ENCODE data around the gene SLC8A2. TPM values are rescaled to one million over a fixed set of nuclear protein-coding genes. Genes with fewer than 3 reads are reported as not detected.

The SLC8A2 gene
- total and polyA plus RNA-seq, 10 of the 15 experiments (the other 5 are each of a cell fraction or from before 2014, with no cell fraction given), result not detected

- TF ChIP-seq POU2F2 (IDR thresholded peaks at IDR 0.05; ENCODE audit: borderline replicate concordance, low read depth, low read length) (no peak), RAD21 (IDR thresholded peaks at IDR 0.05; ENCODE audit: insufficient read depth, low read depth, low read length) (no peak), ZNF207 (IDR thresholded peaks at IDR 0.05; ENCODE audit: borderline replicate concordance) (no peak), RELA (IDR thresholded peaks at IDR 0.05; ENCODE audit: borderline replicate concordance, partially characterized antibody) (no peak), USF1 (IDR thresholded peaks at IDR 0.05; ENCODE audit: borderline replicate concordance, extremely low read length, insufficient read depth, low read depth, low read length) (no peak), PML (IDR thresholded peaks at IDR 0.05; ENCODE audit: low read length) (no peak), SMARCA5 (IDR thresholded peaks at IDR 0.05) (no peak), RELB (IDR thresholded peaks at IDR 0.05; ENCODE audit: low read depth) (no peak), TARDBP (IDR thresholded peaks at IDR 0.05; ENCODE audit: borderline replicate concordance) (no peak), ETV6 (conservative IDR thresholded peaks at IDR 0.05 in 1 of 2, IDR thresholded peaks at IDR 0.05 in 1 of 2; ENCODE audit: borderline replicate concordance in 1 of 2, low read depth in 1 of 2) (no peak)
- intact Hi-C loops (cut with micrococcal nuclease; ENCODE audit: unreplicated experiment), result no loop called here
- peaks cover 4% of the 10 kb centered on the region; the same call in 1 of the 2 replicates for H3K4me1 ChIP-seq (ENCODE audit: control insufficient read depth, insufficient read depth, low read length)
- WGBS (ENCODE audit: insufficient coverage, insufficient replicate concordance, low lambda C conversion rate, missing lambda C conversion rate), result 100% methylated on average over 6 of the region's 6 CpGs
- RAD21 ChIA-PET (ENCODE audit: unreplicated experiment), result no interaction called here
- CTCF ChIA-PET, result no interaction called here
- in situ Hi-C loops (cut with MboI), result no loop called here
- SMC1A ChIA-PET (ENCODE audit: uncharacterized antibody, unreplicated experiment), result no interaction called here
- BruUV-seq (replicated peaks), result no TSS peak
- FAIRE-seq, result no peak
- H3K27me3 ChIP-seq (replicated peaks in 1 of 2; ENCODE audit: control insufficient read depth in 2 of 2, insufficient read depth in 2 of 2, low read length in 1 of 2), result no peaks in the 10 kb centered on the region
- H4K20me1 ChIP-seq (ENCODE audit: control insufficient read depth, insufficient read depth), result no peaks in the 10 kb centered on the region
- no peak overlapping the region for H3K27ac ChIP-seq (ENCODE audit: control insufficient read depth, insufficient read depth)
- no peak for ATAC-seq
- DNase-seq (ENCODE audit: low read depth, low spot score), result no peak
- H3K4me2 ChIP-seq (ENCODE audit: control insufficient read depth, insufficient read depth), result no peak overlapping the region
- H3K9ac ChIP-seq (ENCODE audit: control insufficient read depth, insufficient read depth, low read length), result no peak overlapping the region
- H3K9me3 ChIP-seq (replicated peaks; ENCODE audit: control insufficient read depth, insufficient read depth, low read length), result no peaks in the 10 kb centered on the region
- no peak overlapping the region for H3K4me3 ChIP-seq
- no peak overlapping the region for H2AFZ ChIP-seq (ENCODE audit: control insufficient read depth, low read depth, low read length)
- H3K79me2 ChIP-seq (ENCODE audit: control insufficient read depth, insufficient read depth, low read length), result no peaks in the 10 kb centered on the region
- peaks cover 5 to 30% of the 10 kb centered on the region in 2 experiments; a peak in 3 of 4 replicates for H3K36me3 ChIP-seq (ENCODE audit: control insufficient read depth in 2 of 2, insufficient read depth in 2 of 2, low read length in 1 of 2)
- POLR2A ChIA-PET, result no interaction called here
Observed at GRCh38 chr19:47380559-47380958, 91.1 kb downstream of the SLC8A2 start.
